CD14-positive monocyte (primary cell): ENCODE measurements around the gene STOX2. TPM values are rescaled to one million over a fixed set of nuclear protein-coding genes. Genes with fewer than 3 reads are reported as not detected.

ENCODE experiments used
- DNase-seq, 3 donors: peaks; one replicate each; pipeline ENCODE4 v3.0.0-alpha.2; 2011 to 2022
- H2AFZ ChIP-seq: 2 replicates; pipeline ENCODE4 v1.6.0; 2012; ENCODE audit warnings: mild to moderate bottlenecking, low read depth, low read length, inconsistent platforms; ENCODE audit not compliant: insufficient read depth, poor library complexity, severe bottlenecking
- H3K27ac ChIP-seq, 2 donors: 1 replicate in 1 of 2; 2 replicates in 1 of 2; pipeline ENCODE4 v1.5.1; 2012 to 2013; ENCODE audit warnings: low read length in 2 of 2, control low read depth in 1 of 2, inconsistent platforms in 1 of 2, low read depth in 1 of 2, mild to moderate bottlenecking in 1 of 2
- H3K27me3 ChIP-seq, 2 donors: one replicate each; pipeline versions ENCODE4 v1.6.0 to v1.6.1; 2011 to 2013; ENCODE audit warnings: low read length in 2 of 2; ENCODE audit not compliant: control insufficient read depth in 2 of 2, insufficient read depth in 2 of 2
- H3K36me3 ChIP-seq, 2 donors: replicated peaks in 1 of 2; 1 replicate in 1 of 2; 2 replicates in 1 of 2; pipeline versions ENCODE4 v1.5.1 to v1.6.1; 2012 to 2013; ENCODE audit warnings: low read length in 2 of 2, control low read depth in 1 of 2, inconsistent platforms in 1 of 2, mild to moderate bottlenecking in 1 of 2; ENCODE audit not compliant: insufficient read depth in 2 of 2, control insufficient read depth in 1 of 2
- H3K4me1 ChIP-seq, 2 donors: 1 replicate in 1 of 2; 2 replicates in 1 of 2; pipeline versions ENCODE4 v1.5.1 to v1.6.1; 2012 to 2013; ENCODE audit warnings: low read length in 2 of 2, control low read depth in 1 of 2, inconsistent platforms in 1 of 2, mild to moderate bottlenecking in 1 of 2, moderate library complexity in 1 of 2; ENCODE audit not compliant: insufficient read depth in 2 of 2, control insufficient read depth in 1 of 2
- H3K4me2 ChIP-seq: replicated peaks from 2 replicates; pipeline ENCODE3; 2012; ENCODE audit warnings: low read length, moderate library complexity, mild to moderate bottlenecking; ENCODE audit not compliant: poor library complexity, severe bottlenecking; ENCODE audit errors: extremely low read depth
- H3K4me3 ChIP-seq, 3 experiments: fragments of 200-600 bp in 1 of 3; sonication (generic) in 1 of 3; replicated peaks in 1 of 3; 1 replicate in 2 of 3; 2 replicates in 1 of 3; pipeline ENCODE4 v1.5.1; 2011 to 2013; ENCODE audit warnings: low read length in 3 of 3, mild to moderate bottlenecking in 3 of 3, control low read depth in 2 of 3, low read depth in 2 of 3, inconsistent platforms in 1 of 3, moderate library complexity in 1 of 3
- H3K79me2 ChIP-seq: 2 replicates; pipeline ENCODE4 v1.6.0; 2012; ENCODE audit warnings: mild to moderate bottlenecking, control low read depth, inconsistent platforms, low read length, moderate library complexity; ENCODE audit not compliant: insufficient read depth
- H3K9ac ChIP-seq: 2 replicates; pipeline ENCODE4 v1.6.0; 2017; ENCODE audit warnings: low read length, mild to moderate bottlenecking; ENCODE audit not compliant: insufficient read depth, poor library complexity, severe bottlenecking
- H3K9me3 ChIP-seq, 2 donors: replicated peaks in 1 of 2; 1 replicate in 1 of 2; 2 replicates in 1 of 2; pipeline versions ENCODE4 v1.5.1 to v1.6.1; 2012 to 2013; ENCODE audit warnings: low read length in 2 of 2, control low read depth in 1 of 2; ENCODE audit not compliant: control insufficient read depth in 1 of 2, insufficient read depth in 1 of 2
- H4K20me1 ChIP-seq: 2 replicates; pipeline ENCODE4 v1.6.0; 2012; ENCODE audit warnings: mild to moderate bottlenecking, low read length, control low read depth, moderate library complexity; ENCODE audit not compliant: insufficient read depth
- H3K27ac Mint-ChIP-seq, 7 donors: one replicate each; pipeline ENCODE4 v1.8.0; 2020; ENCODE audit warnings: mild to moderate bottlenecking in 7 of 7, mixed read lengths in 7 of 7, moderate library complexity in 6 of 7, inconsistent platforms in 2 of 7
- H3K27me3 Mint-ChIP-seq, 3 donors: one replicate each; pipeline ENCODE4 v1.8.0; 2021 to 2022; ENCODE audit warnings: low read depth in 3 of 3, mild to moderate bottlenecking in 3 of 3, mixed read lengths in 3 of 3, moderate library complexity in 3 of 3, inconsistent platforms in 1 of 3
- H3K36me3 Mint-ChIP-seq, 2 donors: one replicate each; pipeline ENCODE4 v1.8.0; 2020; ENCODE audit warnings: mixed read lengths in 2 of 2, inconsistent platforms in 1 of 2, mild to moderate bottlenecking in 1 of 2
- H3K4me1 Mint-ChIP-seq: one replicate; pipeline ENCODE4 v1.8.0; 2020; ENCODE audit warnings: mild to moderate bottlenecking, mixed read lengths
- H3K4me3 Mint-ChIP-seq, 2 donors: one replicate each; pipeline ENCODE4 v1.8.0; 2020; ENCODE audit warnings: mild to moderate bottlenecking in 2 of 2, mixed read lengths in 2 of 2, moderate library complexity in 1 of 2
- H3K9me3 Mint-ChIP-seq, 7 donors: one replicate each; pipeline ENCODE4 v1.8.0; 2020 to 2022; ENCODE audit warnings: mixed read lengths in 7 of 7, mild to moderate bottlenecking in 6 of 7, moderate library complexity in 6 of 7, inconsistent platforms in 2 of 7
- CTCF ChIP-seq: fragments of 200-600 bp; IDR thresholded peaks from one replicate; pipeline ENCODE4 v1.8.0; 2022; ENCODE audit warnings: antibody characterized with exemption, mild to moderate bottlenecking
- WGBS: methylation state at CpG from one replicate; pipeline ENCODE4 v1.1.5; 2013; ENCODE audit warnings: missing lambda C conversion rate; ENCODE audit not compliant: insufficient coverage; 5-methylcytosine and 5-hydroxymethylcytosine counted together
- intact Hi-C, 2 donors: fragments of 100-400 bp; cut with micrococcal nuclease; formaldehyde crosslinking; loops; one replicate each; pipeline versions ENCODE4 v1.15.0 to v1.15.1; 2023
- polyA plus RNA-seq, 3 donors: library from polyadenylated mRNA; depleted of rRNA in 1 of 3; unstranded in 2 of 3; stranded (reverse) in 1 of 3; fragments of 300-500 nt in 2 of 3; fragments of >200 nt in 1 of 3; fragmentation: Illumina TruSeq in 2 of 3; gene quantifications; 1 replicate in 2 of 3; 2 replicates in 1 of 3; pipeline ENCODE4 v1.2.3, GENCODE V29; 2012 to 2021

Gene STOX2
- polyA plus RNA-seq, 3 donors, result 0.01 TPM; not detected in 2

GRCh38 chr4:183987987-183988392, 82.9 kb downstream of the STOX2 start:
- peak overlapping the region; percentile 47 for H3K4me2 ChIP-seq
- no peak overlapping the region for H3K9ac ChIP-seq
- Mint-ChIP-seq H3K27ac (peak overlapping the region in 6 of 7 donors; percentile 91 to 96 (median 94)), H3K4me1 (peaks cover 8% of the 10 kb centered on the region), H3K27me3 (peaks cover 0 to 1% (median 0%) of the 10 kb centered on the region in 3 donors), H3K9me3 (no peaks in the 10 kb centered on the region), H3K36me3 (no peaks in the 10 kb centered on the region), H3K4me3 (peak overlapping the region; percentile 24 to 67)
- H4K20me1 ChIP-seq, result no peaks in the 10 kb centered on the region
- peak overlapping the region; percentile 16 to 78 for H3K27ac ChIP-seq
- no peaks in the 10 kb centered on the region for H3K9me3 ChIP-seq
- no peak overlapping the region for H2AFZ ChIP-seq
- no peaks in the 10 kb centered on the region for H3K27me3 ChIP-seq
- no peaks in the 10 kb centered on the region for H3K79me2 ChIP-seq
- no peaks in the 10 kb centered on the region for H3K36me3 ChIP-seq
- intact Hi-C loops, result no loop called here
- peak overlapping the region in 1 of 3 experiments; percentile 44 for H3K4me3 ChIP-seq
- 23% methylated on average over 9 of the region's 10 CpGs for WGBS
- DNase-seq, result peak; percentile 80 to 92 (median 85)
- peaks cover 29% of the 10 kb centered on the region in 2 donors for H3K4me1 ChIP-seq
- no peak for TF ChIP-seq CTCF

- no peaks in the 10 kb centered on the region for H4K20me1 ChIP-seq
- peak overlapping the region; percentile 78 to 84 for H3K27ac ChIP-seq
- peak overlapping the region; percentile 1 for H3K9ac ChIP-seq
- H3K27ac Mint-ChIP-seq, result peak overlapping the region in 6 of 7 donors; percentile 91 to 96 (median 94)
- no peak for TF ChIP-seq CTCF
- H3K4me1 ChIP-seq, result peaks cover 29% of the 10 kb centered on the region in 2 donors
- no peaks in the 10 kb centered on the region for H3K79me2 ChIP-seq
- H2AFZ ChIP-seq, result no peak overlapping the region
- peaks cover 8% of the 10 kb centered on the region for H3K4me1 Mint-ChIP-seq
- WGBS, result 63% methylated on average over 5 of the region's 9 CpGs
- no peak overlapping the region for H3K4me2 ChIP-seq
- no peaks in the 10 kb centered on the region for H3K9me3 ChIP-seq
- H3K4me3 Mint-ChIP-seq, result peak overlapping the region in 1 of 2 donors; percentile 58
- no peaks in the 10 kb centered on the region for H3K27me3 ChIP-seq
- no peaks in the 10 kb centered on the region for H3K9me3 Mint-ChIP-seq
- H3K27me3 Mint-ChIP-seq, result peaks cover 0 to 2% (median 1%) of the 10 kb centered on the region in 3 donors
- DNase-seq, result peak in 2 of 3 donors; percentile 6 to 22
- H3K36me3 Mint-ChIP-seq, result no peaks in the 10 kb centered on the region
- H3K36me3 ChIP-seq, result no peaks in the 10 kb centered on the region
- intact Hi-C loops, result no loop called here
- H3K4me3 ChIP-seq, result no peak overlapping the region
Observed at GRCh38 chr4:183988874-183989273, 83.8 kb downstream of the STOX2 start.
